ENCODE results near the gene DSCAM. TPM values are rescaled to one million over a fixed set of nuclear protein-coding genes. Genes with fewer than 3 reads are reported as not detected.
A peak's percentile ranks its signal among the peaks of the same experiment; 100 is the strongest.
"Not testable (repeated sequence)": the region's sequence is repeated elsewhere in the genome, so short reads cannot be mapped to it uniquely, and the experiment has no call there.

DSCAM gene
- total and polyA plus RNA-seq, 8 donors, result 0.37 TPM; not detected in 7

DNA sequence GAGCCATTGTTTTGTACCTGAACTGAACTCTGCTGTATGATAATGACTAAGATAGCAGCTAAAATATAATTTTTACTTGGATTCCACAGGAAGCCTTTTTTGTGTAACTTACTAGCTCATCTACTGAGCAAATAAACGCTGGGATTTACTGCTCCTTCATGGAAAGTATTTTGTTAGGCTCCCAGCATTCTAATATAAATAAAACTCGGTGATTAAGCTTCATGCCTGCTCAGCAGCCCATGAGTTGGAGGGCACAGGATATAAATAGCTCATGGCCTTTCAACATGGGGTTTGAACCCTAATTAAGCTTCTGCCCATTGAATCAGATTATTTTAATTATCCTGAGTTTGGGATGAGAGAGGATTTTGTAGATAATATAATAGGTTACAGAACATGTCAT lies 799.7 kb downstream of the DSCAM start:
- no peak overlapping the region for H3K4me3 ChIP-seq
- H3K4me1 ChIP-seq, result peaks cover 0 to 34% (median 9%) of the 10 kb centered on the region in 4 donors
- TF ChIP-seq POLR2A (IDR thresholded peaks at IDR 0.05), result no peak
- TF ChIP-seq POLR2AphosphoS5 (IDR thresholded peaks at IDR 0.05), result peak in 1 of 3 donors; percentile 28
- H3K36me3 ChIP-seq, result no peaks in the 10 kb centered on the region
- no peaks in the 10 kb centered on the region for H3K9me3 ChIP-seq
- H3K27ac ChIP-seq, result peak overlapping the region in 4 of 5 donors; percentile 48 to 76 (median 54)
- peaks cover 0 to 5% (median 0%) of the 10 kb centered on the region in 3 donors for H3K27me3 ChIP-seq
- WGBS, 5 donors, result 24 to 40% (median 36%) methylated on average over 2 of the region's 2 CpGs
- no peak for DNase-seq
- intact Hi-C loops (cut with DNase I; ENCODE audit: low total_unique reads), result loop anchor here (10.0 kb wide), 1 partner anchor 78 kb away; no protein-coding TSS in a partner anchor

DNA sequence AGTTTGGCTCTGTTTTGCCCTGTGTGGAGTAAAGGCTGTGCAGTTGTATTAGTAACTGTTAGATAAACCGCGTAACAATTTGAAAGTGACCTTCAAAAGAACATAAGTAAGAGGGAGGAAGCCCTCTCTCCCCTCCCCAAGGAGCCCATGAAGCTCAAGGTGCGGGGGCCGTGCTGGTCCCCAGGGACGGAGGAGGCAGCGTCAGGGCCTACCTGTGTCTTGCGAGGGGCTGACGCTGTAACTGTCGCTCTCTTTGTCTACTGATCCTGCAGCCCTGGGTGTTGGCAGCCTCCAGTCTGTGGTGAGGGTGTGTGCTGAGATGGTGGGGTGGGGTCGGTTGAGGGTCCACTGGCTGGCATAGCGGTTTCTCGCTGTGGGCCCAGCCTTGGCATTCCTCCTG lies 803.1 kb downstream of the DSCAM start:
- Histone ChIP-seq H3K4me1 (peaks cover 0 to 22% (median 0%) of the 10 kb centered on the region in 4 donors), H3K4me3 (no peak overlapping the region), H3K27me3 (peaks cover 0 to 5% (median 0%) of the 10 kb centered on the region in 3 donors), H3K9me3 (no peaks in the 10 kb centered on the region), H3K27ac (no peak overlapping the region), H3K36me3 (no peaks in the 10 kb centered on the region)
- no peak for DNase-seq
- WGBS, 5 donors, result 93 to 96% (median 96%) methylated on average over 12 of the region's 12 CpGs
- intact Hi-C loops (cut with DNase I; ENCODE audit: low total_unique reads), result loop anchor here (10.0 kb wide), 1 partner anchor 81 kb away; no protein-coding TSS in a partner anchor
- TF ChIP-seq EP300 (IDR thresholded peaks at IDR 0.05), result no peak
- TF ChIP-seq, protein P1, sequence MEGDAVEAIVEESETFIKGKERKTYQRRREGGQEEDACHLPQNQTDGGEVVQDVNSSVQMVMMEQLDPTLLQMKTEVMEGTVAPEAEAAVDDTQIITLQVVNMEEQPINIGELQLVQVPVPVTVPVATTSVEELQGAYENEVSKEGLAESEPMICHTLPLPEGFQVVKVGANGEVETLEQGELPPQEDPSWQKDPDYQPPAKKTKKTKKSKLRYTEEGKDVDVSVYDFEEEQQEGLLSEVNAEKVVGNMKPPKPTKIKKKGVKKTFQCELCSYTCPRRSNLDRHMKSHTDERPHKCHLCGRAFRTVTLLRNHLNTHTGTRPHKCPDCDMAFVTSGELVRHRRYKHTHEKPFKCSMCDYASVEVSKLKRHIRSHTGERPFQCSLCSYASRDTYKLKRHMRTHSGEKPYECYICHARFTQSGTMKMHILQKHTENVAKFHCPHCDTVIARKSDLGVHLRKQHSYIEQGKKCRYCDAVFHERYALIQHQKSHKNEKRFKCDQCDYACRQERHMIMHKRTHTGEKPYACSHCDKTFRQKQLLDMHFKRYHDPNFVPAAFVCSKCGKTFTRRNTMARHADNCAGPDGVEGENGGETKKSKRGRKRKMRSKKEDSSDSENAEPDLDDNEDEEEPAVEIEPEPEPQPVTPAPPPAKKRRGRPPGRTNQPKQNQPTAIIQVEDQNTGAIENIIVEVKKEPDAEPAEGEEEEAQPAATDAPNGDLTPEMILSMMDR (IDR thresholded peaks at IDR 0.05), result no peak
- no peak for TF ChIP-seq POLR2AphosphoS5 (IDR thresholded peaks at IDR 0.05)
- no peak for TF ChIP-seq POLR2A (IDR thresholded peaks at IDR 0.05)

DNA sequence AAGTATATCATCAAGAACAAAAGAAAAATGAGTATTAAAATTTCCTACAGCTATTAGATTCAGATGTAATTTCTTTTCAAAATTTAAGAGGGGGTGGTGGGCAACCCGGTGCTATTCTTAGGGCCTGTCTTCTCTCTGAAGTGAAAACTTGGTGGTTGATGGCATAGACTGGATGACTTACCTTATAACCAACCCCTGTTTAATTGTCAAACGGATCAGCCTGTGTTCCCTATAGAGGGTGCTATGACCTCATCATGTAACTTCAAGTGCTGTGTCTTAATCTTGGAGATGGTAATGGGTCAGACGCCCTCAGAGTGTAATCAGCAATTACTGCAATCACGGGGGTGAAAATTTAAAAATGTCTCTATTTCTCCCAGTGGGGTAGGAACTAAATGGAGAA lies 803.5 kb downstream of the DSCAM start:
- Histone ChIP-seq H3K27ac (no peak overlapping the region), H3K4me1 (peaks cover 0 to 17% (median 0%) of the 10 kb centered on the region in 4 donors), H3K9me3 (no peaks in the 10 kb centered on the region), H3K27me3 (peaks cover 0 to 5% (median 0%) of the 10 kb centered on the region in 3 donors), H3K36me3 (no peaks in the 10 kb centered on the region), H3K4me3 (no peak overlapping the region)
- WGBS, 5 donors, result 52 to 61% (median 55%) methylated on average over 4 of the region's 4 CpGs
- DNase-seq, result no peak
- TF ChIP-seq EP300 (IDR thresholded peaks at IDR 0.05) (no peak), POLR2AphosphoS5 (IDR thresholded peaks at IDR 0.05) (no peak), POLR2A (IDR thresholded peaks at IDR 0.05) (no peak)
- TF ChIP-seq, protein P1 (IDR thresholded peaks at IDR 0.05), result no peak
- intact Hi-C loops (cut with DNase I; ENCODE audit: low total_unique reads), result loop anchor here (10.0 kb wide), 1 partner anchor 81 kb away; no protein-coding TSS in a partner anchor

DNA sequence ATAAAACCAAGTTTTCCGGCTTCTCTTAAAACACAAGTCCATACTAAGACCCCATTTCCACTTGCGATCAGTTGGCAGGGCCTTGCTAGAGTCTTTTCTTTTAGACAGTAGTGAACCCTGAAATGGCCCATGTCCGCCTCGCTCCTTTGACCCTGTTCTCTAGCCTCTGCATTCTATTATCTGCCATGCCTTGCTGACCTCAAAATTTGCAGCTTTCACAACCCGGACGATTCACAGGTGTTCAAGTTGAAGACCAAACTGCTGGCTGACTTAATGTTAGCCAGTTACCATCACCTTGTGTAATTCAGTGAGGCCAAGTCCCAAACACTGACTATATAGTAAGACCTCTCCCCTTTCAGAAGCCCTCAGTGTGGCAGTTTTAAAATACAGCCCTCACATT lies 805.5 kb downstream of the DSCAM start:
- Histone ChIP-seq H3K4me3 (no peak overlapping the region), H3K9me3 (no peaks in the 10 kb centered on the region), H3K36me3 (no peaks in the 10 kb centered on the region), H3K4me1 (no peaks in the 10 kb centered on the region), H3K27me3 (no peaks in the 10 kb centered on the region), H3K27ac (no peak overlapping the region)
- DNase-seq, result no peak
- TF ChIP-seq, protein P1 (IDR thresholded peaks at IDR 0.05), result no peak
- 90 to 94% (median 93%) methylated on average over 6 of the region's 6 CpGs for WGBS, 5 donors
- intact Hi-C loops (cut with DNase I; ENCODE audit: low total_unique reads), result loop anchor here (10.0 kb wide), 1 partner anchor 83 kb away; no protein-coding TSS in a partner anchor

DNA sequence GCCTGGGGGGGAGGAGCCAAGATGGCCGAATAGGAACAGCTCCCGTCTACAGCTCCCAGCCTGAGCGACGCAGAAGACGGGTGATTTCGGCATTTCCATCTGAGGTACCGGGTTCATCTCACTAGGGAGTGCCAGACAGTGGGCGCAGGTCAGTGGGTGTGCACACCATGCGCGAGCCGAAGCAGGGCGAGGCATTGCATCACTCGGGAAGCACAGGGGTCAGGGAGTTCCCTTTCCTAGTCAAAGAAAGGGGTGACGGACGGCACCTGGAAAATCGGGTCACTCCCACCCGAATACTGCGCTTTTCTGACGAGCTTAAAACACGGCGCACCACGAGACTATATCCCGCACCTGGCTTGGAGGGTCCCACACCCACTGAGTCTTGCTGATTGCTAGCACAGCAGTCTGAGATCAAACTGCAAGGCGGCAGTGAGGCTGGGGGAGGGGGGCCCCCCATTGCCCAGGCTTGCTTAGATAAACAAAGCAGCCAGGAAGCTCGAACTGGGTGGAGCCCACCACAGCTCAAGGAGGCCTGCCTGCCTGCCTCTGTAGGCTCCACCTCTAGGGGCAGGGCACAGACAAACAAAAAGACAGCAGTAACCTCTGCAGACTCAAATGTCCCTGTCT lies 813.7 kb downstream of the DSCAM start:
- WGBS, 5 donors, result 63 to 84% (median 66%) methylated on average over 21 to 25 of the region's 25 CpGs
- H3K36me3 ChIP-seq; DNase-seq; H3K4me1 ChIP-seq; H3K27ac ChIP-seq; H3K9me3 ChIP-seq; H3K4me3 ChIP-seq; intact Hi-C loops (cut with DNase I; ENCODE audit: low total_unique reads); H3K27me3 ChIP-seq: not testable (repeated sequence)
